NCI-H187 (cell line): Measurements from ENCODE around the gene PRKG1.
"Not testable (repeated sequence)": the region's sequence is repeated elsewhere in the genome, so short reads cannot be mapped to it uniquely, and the experiment has no call there.

Experiments
- DNase-seq, 2 experiments: peaks; one replicate each; lab custom pipeline; 2025; lab: John Stamatoyannopoulos, UW

PRKG1 gene

GRCh38 chr10:52128056-52128683 is 1053.9 kb downstream of the PRKG1 start:
- DNase-seq, result no peak

GRCh38 chr10:52129410-52130178 is 1055.3 kb downstream of the PRKG1 start:
- DNase-seq, result no peak

DNA sequence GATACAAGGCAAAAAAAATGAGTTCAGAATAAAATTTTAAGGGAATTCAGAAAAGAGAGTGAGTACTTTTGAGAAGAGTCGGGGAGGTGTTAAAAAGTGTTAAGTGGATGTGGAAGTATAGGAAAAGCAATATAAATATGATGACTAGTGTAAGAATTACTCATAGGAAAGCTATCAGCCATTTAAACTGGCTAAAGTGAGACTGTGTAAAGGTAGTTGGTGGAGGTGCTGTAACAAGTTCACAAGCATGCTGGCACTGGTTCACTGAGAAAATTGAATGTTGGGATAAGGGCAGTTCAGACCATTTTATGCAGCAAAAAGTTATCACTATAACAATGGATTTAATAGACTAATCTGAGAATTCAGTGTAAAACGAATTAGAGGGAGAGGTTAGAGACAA is 1060.8 kb downstream of the PRKG1 start:
- no peak for DNase-seq

GRCh38 chr10:52136921-52137320 is 1062.6 kb downstream of the PRKG1 start:
- DNase-seq, result no peak

DNA sequence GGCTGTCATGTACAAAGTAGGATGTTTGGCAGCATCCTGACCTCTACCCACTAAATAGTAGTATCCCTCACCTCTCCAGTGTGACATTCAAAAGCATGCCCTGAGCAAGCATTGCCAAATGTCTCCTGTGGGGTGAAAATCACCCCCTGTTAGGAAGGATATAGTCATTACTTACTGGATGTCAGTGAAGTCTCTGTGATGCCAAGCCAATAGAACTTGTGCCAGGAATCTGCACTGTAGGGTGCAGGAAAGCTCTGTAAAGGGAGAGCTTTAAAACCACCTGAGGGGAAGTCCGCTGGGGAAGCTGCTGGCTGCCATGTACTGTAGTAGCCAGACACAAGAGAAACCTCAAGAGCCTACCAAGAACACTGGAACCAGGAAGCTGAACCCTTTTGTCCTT is 1069.1 kb downstream of the PRKG1 start:
- no peak for DNase-seq

- DNase-seq, result no peak
Measured at GRCh38 chr10:52145636-52146035, 1071.3 kb downstream of the PRKG1 start.

DNA sequence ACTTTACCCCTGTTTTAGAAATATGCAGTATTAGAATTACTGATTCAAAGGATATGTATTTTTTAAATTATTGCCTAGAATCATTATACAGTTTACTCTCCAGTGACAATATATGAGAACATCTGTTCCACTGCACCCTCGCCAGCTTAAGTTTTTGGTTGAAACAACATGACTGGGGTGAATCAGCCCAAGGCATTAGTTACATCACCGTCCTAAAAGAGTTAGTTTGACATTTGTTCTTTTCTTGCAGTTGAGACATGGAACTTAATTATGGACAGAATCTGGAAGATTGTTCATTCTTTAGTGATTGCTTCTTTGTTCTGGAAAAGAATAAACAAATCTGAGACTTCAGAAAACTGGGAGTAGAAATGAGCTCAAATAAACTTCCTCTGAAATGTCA is 1072.5 kb downstream of the PRKG1 start:
- DNase-seq, result no peak

GRCh38 chr10:52170776-52171175 is 1096.5 kb downstream of the PRKG1 start:
- DNase-seq, result no peak

DNA sequence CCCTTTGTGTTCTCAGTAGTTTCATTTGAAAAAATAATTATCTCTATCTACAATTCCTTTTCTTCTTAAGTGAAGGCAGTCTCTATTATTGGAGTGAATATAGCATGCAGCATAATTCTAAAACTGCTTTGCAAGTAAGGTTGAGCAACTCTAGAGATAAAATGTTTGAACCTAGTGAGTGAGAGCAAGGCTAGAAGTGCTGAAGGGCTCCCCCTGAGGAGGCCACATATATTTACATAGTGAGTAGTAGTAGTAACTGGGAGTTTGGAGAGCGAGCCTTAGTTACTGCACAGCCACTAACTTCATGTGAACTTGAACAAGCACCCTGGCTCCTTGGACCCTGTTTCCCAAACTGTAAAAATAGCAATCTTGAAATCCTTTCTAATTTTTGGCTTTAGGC is 1098.3 kb downstream of the PRKG1 start:
- DNase-seq, result no peak

- DNase-seq, result no peak
Measured at GRCh38 chr10:52185256-52185655, 1111.0 kb downstream of the PRKG1 start.

GRCh38 chr10:52187521-52188258 is 1113.4 kb downstream of the PRKG1 start:
- no peak for DNase-seq

DNA sequence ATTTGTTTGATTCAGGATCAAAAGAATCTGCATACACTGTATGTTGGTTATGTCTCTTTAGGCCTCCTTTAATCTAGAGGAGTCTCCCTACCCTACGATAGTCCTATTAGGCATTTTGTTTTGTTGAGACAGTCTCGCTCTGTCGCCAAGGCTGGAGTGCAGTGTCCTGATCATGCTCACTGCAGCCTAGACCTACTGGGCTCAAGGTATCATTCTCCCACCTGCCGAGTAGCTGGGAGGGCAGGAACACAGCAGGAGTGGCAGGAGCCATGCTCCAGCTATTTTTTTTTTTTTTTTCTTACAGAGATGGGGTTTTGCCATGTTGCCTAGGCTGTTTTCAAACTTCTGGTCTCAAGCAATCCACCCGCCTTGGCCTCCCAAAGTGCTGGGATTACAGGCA is 1116.8 kb downstream of the PRKG1 start:
- DNase-seq, result no peak

DNA sequence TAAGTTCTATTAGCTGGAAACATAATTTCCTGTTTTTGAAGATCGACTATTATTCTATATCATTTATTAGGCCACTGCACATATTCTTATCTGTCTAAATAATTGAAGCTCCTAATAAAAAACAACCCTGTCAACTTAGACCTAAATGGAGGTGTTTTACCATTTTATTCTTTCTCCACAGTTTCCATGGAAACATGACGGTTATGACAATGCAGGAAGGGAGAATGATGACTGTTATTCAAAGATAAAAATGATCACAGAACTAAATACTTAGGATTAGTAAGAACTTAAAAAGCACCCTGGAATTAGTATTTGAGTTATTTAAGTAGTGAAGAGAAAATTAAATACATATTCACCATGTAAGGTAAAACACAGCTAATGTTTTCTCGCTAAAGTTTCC is 1119.9 kb downstream of the PRKG1 start:
- no peak for DNase-seq

- DNase-seq, result no peak
Measured at GRCh38 chr10:52194716-52195115, 1120.4 kb downstream of the PRKG1 start.

DNA sequence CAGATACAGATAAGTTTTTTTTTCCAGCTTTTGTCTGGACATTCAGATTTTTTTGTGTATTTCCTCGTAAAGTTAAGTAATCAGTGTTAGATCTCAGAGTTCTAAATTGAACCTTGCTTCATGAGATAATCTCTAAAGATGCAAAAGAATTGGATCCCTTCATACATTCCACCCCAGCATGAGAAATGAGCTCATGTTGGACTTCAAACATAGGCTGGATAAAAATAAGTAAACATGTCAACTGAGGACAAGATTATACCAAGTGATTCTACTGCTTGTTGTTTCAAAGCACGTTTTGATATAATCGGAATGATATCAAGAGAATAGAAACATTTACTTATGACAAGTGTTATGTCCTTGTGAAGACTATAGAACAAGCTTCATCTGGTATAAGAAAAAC is 1122.8 kb downstream of the PRKG1 start:
- DNase-seq, result no peak

DNA sequence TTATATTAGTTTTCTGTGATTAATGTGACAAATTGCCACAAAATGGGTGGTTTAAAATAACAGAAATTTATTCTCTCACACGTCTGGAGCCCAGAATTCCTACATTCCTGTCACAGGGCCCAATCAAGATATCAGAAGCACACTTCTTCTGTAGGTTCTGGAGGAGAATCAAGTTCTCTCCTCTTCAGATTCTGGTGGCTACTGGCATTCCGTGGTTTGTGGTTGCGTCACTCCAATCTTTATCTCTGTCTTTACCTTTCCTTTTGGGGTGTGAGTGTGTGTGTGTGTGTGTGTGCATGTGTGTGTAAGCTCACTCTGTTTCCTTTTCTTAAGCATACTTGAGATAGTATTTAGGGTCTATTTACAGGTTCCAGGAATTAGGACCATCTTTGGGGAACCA is 1124.3 kb downstream of the PRKG1 start:
- DNase-seq, result no peak

GRCh38 chr10:52204906-52205305 is 1130.6 kb downstream of the PRKG1 start:
- not testable (repeated sequence) for DNase-seq

GRCh38 chr10:52208365-52208764 is 1134.1 kb downstream of the PRKG1 start:
- DNase-seq, result no peak

GRCh38 chr10:52210161-52210560 is 1135.9 kb downstream of the PRKG1 start:
- DNase-seq, result no peak

DNA sequence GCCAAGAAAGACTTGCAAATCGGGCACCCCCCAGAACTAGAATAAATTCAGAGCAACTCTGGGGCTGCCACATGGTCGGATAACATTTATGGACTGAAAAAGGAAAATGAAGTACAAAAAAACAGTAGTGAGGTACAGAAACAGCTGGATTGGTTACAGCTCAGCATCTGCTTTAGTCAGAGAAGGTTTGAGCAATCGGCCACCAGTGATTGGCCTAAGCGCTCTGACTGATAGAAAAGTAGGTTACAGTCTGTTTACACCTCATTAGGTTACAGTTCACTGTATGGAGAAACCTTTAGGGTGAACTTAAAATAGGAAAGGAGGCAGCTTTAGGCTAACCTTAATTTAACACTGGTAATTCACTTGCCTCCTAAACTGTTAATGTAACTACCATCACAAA is 1137.8 kb downstream of the PRKG1 start:
- no peak for DNase-seq

- no peak for DNase-seq
Measured at GRCh38 chr10:52212802-52213201, 1138.5 kb downstream of the PRKG1 start.

- no peak for DNase-seq
Measured at GRCh38 chr10:52213321-52213752, 1139.0 kb downstream of the PRKG1 start.

DNA sequence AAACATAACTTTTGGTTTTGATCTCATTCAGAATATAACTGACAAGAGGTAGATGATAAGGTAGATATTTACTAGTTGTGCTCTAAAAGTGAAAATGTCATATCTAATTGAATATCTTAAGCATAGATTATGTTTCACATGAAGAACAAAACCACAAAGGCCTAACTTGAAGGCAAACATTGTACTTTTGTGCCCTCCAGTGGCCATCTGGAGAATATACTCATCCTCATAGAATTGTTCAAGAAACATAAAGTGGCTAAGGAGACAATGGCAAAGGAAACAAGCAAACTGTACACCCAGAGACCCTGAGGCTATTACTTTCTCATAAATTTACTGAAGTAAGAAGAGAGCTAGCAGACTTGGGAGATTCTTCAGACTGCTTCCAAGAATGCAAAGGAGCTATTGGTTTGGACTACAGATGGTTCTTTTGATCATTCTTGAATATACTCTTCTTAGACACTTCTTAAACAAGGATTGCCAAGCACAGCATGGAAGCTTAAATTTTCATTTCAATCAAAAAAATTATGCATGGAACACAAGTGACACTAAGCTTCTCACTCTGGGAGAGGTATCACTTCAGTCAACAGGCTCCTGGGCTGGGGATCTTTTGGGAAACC is 1141.6 kb downstream of the PRKG1 start:
- DNase-seq, result no peak
